Measurements from ENCODE around the gene RAD51AP1.

DNA sequence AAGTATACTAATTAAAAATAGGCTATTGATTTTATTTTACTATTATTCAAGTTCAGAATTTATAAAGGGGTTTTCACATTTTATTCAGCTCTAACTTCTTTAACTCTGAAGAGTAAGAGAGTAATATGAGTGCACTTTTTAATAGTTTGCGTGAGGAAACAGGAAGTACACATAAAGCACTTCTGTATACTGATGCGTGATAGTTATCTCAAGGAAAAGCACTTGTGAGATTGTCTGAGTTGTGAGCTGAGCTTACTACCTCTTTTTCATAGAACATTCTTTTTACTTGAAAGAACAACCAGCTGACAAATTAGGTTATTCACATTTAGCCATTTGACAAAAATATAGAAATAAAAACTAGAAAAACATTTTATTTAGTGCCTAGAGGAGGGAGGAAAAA, 1.9 kb downstream of the RAD51AP1 start:
- TF ChIP-seq POLR2A (IDR thresholded peaks at IDR 0.05) = no peak
- TF ChIP-seq, protein P1, sequence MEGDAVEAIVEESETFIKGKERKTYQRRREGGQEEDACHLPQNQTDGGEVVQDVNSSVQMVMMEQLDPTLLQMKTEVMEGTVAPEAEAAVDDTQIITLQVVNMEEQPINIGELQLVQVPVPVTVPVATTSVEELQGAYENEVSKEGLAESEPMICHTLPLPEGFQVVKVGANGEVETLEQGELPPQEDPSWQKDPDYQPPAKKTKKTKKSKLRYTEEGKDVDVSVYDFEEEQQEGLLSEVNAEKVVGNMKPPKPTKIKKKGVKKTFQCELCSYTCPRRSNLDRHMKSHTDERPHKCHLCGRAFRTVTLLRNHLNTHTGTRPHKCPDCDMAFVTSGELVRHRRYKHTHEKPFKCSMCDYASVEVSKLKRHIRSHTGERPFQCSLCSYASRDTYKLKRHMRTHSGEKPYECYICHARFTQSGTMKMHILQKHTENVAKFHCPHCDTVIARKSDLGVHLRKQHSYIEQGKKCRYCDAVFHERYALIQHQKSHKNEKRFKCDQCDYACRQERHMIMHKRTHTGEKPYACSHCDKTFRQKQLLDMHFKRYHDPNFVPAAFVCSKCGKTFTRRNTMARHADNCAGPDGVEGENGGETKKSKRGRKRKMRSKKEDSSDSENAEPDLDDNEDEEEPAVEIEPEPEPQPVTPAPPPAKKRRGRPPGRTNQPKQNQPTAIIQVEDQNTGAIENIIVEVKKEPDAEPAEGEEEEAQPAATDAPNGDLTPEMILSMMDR (IDR thresholded peaks at IDR 0.05) = no peak

Measured in lower leg skin (tissue), 3 donors.